ENCODE measurements around the gene HOXB8.
A peak's percentile ranks its signal among the peaks of the same experiment; 100 is the strongest.

The HOXB8 gene

DNA sequence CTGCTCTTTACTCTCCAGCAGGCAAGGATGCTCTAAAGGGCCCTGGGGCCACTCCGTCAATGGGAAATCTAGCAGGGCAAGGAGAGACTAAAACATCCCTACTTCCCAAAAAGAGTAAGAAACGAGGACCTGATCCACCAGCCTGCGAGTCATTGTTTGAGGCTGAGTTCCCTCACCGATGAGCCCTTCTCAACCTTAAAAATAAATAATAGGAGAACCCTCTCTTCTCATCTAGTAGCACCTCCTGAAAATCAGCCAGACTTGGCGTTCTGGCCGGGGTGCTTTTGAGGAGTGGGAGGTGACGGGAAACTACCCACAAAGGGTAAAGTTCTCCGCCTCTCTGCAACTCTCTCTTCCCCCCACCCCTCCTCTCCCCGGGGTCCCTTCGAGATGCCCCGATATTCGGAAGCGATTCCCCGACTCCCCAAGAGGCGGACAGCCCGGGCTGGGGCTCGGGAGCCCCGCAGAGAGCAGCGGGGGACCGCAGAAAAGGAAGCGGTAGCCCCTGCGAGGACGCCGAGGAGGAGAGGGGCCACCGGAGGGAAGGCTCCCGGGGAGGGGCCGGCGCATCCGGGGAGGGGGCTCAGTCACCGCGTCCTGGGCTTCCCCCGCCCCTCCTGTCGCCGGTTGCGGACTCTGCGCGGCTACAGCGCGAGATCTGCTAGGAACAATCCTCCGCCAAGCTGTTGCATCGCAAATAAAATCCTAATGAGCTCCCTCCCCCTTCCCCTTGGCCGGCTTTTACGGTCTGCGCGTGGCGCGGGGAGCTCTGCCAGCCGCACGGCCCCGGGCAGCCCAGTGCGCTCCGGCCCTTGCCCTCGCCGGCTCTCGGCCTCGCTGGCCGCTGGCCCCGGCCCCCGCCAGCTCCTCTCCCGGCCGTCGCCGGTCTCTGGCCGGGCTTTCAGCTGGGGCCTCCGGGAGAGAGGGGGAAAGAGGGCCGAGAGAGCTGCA lies 9.7 kb upstream of the HOXB8 start:
- no peak for DNase-seq (ENCODE audit: extremely low read depth in 1 of 2, low read depth in 1 of 2)

DNA sequence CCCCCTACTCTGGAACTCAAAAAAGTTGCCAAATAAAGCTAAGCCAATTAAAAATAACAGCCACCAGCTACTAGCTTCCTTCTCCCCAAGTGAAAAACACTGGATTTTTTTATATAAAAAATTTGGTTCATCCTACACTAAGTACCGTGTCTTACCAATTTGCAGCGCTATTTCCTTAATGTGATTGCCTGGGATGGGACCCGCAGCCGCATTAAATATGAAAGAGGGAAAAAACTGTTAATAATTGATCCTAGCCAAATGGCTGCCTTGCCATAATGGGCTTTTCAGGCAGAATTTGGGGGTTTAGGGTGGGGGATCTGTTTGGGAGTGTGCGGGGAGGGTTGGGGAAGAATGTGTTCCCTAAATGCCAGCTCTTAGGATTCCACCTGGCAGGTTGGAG lies 9.0 kb upstream of the HOXB8 start:
- DNase-seq (ENCODE audit: extremely low read depth in 1 of 2, low read depth in 1 of 2) = no peak

DNA sequence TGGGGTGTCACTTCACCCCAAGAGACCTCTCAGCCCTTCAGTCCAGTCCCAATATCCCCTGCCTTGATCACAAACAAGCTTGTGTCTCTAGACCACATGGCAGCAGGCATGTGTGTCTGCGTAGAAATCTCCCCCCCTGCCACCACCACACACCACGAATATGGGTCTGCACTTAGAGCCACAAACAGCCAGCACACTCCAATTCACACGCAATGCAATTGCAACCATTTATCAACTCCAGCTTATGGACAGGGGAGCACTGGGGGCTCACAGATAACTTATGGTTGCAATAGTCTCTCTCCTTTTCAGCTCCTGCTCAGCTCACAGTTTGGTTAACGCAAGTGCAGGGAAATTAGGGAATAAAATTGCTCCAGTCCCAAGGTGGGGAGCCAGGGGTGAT lies 8.5 kb upstream of the HOXB8 start:
- DNase-seq (ENCODE audit: extremely low read depth in 1 of 2, low read depth in 1 of 2) = no peak

DNA sequence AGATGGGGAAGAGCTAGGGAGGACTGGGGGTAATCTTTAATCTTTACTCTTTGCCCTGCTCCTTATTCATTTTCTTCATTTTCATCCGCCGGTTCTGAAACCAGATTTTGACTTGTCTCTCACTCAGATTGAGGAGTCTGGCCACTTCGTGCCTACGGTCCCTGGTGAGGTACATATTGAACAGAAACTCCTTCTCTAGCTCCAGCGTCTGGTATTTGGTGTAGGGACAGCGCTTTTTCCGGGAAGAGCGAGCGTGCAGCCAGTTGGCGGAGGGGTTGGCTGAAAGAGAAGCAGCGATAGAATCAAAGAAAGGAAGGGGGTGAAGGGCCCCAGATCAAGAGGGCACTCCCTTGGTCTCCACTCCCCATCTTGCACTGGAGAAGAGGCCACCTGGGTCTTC lies 7.8 kb upstream of the HOXB8 start:
- no peak for DNase-seq (ENCODE audit: extremely low read depth in 1 of 2, low read depth in 1 of 2)

DNA sequence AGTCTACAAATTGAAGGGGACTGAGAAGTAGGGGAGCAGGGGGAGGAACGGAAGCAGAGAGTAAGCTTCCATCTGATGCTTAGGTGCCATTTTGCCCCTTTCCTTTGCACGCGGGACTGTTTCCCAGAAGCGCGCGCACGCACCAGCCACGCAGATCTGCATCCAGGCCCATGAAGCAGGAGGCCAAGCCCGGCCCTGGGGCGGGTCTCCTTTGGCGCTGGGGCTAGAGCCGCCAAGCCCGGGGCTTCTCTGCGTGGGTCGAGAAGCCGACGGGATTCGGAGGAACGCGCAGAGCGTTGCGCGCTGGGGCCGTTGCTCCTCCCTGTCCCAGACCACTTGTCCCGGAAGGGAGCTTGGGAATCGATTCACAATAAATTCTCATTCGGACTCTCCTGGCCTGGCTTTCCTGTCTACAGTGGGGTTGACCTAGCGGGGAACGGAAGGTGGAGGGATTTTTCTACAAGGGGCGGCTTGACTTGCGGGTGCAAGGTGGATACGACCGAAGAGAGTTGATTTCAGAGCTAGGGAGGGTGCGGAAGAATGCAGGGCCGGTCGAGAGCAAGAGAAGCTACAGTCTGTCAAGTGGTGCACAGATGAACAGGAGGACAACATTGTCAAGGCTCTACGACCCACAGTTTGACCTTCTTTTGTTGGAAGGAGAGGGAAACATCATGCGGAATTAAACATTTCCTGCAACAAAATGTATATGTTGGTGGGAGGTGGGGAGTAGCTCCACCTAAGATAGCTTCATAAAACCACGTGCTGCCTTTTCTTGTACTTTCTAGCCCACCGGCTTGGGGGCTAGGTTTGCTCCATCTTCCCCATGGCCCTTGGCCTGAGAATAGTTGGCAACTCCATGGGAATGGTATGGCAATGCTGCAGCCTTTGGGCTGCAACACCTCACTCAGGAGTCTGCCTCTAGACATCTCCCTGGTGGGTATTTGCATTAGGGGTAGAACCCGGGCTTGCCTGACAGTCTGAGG lies 6.6 kb upstream of the HOXB8 start:
- no peak for DNase-seq (ENCODE audit: extremely low read depth in 1 of 2, low read depth in 1 of 2)

DNA sequence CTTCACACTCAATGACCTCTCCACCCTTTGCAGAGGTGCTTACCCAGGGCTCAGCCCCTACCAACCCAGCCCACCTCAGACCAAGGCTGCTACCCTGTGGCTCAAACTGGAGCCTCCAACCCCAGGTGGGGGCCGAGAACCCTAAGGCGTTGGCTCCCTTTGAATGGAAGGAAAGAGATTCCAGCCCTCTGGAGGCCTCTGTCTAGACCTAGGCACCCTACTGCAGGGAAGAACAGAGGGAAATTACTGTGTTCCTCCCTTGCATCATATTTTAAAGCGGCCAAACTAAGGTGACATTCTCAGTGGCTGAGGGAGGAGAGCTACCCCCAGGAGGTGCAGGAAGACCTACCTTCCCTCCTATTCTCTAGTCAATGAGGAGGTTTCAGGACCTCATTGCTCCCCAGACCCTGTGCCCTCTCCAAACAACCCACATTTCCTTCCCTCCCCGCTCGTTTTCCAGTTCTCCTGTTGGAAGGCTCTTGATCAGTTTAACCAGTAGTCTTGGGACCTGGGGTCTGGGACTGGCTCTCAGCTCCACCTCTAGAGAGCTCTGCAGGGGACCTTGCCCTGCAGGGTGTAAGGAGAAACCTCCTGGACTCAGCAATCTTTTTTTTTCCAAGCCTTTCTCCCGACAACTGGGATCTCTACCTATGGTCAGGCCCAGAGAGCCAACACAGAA lies 5.5 kb upstream of the HOXB8 start:
- no peak for DNase-seq (ENCODE audit: extremely low read depth in 1 of 2, low read depth in 1 of 2)

DNA sequence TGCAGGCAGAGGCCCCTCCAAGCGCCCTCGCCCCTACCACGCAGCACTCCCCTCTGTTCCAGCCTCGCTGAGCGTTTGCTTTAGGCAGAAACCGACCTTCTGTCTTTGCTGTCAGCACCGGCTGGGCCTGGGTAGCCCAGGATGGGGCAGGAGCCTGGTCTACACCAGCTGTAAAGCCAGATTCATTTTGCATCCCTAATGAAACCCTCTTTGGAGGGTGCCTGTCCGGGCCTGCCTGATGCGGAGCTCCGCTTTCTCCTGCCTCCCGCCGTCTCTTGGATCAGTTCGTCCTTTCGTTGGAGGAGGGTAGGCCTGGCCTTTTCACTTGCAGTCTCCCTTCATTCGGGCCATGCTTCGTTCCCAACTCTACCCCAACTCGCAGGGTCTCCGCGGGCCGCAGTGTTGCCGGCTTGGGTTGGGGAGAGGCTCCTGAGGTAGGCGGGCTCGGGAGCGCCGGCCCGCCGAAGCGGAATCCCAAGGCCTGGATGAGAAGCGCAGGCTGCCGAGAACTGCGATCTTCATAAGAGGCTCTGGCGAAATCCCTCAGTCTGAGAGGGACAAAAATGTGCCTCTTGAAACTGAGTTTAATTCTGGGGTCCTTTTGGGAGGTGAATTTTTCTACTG lies 4.8 kb upstream of the HOXB8 start:
- no peak for DNase-seq (ENCODE audit: extremely low read depth in 1 of 2, low read depth in 1 of 2)

DNA sequence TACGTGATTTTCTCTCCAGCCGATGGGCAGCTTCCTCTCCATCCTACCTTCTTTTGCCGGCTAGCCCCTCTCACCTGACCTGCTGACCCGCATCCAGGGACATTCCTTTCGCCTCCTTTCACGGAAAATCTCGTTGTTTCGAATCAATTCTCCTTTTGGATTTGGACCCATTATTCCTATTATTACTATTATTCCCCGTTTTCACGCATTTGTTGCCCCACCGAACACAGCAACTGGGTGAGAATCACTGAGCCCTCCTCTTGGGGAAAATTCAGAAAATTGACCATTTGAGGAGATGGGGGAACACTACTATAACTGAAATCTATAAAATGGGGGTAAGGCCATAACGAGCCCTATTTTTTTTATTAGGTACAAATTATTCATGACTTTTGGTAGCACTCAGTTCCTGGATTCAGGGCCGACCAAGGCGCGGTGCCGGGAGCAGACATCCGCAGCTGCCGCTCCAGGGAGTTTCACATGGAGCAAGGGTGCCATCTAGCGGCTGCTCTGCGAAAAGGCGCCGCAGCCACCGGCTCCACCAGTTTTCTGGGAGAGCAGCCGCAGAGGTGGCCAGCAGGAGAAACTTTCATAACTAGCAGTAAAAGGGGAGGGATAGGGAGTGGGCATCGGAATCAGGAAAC lies 3.3 kb upstream of the HOXB8 start:
- peak; percentile 62 to 77 for DNase-seq (ENCODE audit: extremely low read depth in 1 of 2, low read depth in 1 of 2)

DNA sequence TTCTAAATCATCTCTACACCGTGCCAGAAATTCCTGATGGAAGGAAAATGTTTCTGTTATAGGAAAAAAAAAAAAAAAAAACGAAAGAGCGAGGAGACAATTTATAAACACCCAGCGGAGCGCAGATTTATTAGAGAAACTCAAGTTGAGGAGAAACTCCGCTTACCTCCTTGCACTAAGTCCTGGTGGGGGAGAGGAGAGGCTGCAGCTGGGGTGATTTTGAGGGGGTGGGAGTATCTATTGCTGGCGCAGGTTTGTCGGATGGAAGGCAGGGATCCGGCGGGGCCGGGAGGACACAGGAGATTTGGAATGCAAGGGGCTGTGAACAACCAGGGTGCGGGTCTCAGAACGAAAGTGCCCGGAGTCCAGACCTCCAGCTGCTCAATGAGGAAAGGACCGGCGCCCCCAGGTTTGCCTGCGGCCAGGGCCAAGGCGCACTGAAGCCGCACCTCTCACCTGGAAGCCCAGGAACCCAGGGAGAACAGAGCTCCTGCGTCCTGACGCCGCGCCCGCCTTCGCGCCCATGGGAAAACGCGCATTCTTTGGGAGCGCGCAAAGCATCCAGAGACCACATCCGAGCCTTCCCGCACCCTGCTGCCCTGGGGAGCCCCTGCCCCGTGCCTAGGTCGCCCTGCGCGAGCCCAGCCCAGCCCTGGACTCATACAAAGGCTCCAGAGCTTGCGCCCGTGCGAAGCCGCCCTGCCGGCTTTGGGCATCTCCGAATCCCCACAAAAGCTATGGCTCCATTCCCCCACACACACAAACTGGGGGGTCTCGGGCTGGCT lies 2.6 kb upstream of the HOXB8 start:
- DNase-seq (ENCODE audit: extremely low read depth in 1 of 2, low read depth in 1 of 2) = no peak

DNA sequence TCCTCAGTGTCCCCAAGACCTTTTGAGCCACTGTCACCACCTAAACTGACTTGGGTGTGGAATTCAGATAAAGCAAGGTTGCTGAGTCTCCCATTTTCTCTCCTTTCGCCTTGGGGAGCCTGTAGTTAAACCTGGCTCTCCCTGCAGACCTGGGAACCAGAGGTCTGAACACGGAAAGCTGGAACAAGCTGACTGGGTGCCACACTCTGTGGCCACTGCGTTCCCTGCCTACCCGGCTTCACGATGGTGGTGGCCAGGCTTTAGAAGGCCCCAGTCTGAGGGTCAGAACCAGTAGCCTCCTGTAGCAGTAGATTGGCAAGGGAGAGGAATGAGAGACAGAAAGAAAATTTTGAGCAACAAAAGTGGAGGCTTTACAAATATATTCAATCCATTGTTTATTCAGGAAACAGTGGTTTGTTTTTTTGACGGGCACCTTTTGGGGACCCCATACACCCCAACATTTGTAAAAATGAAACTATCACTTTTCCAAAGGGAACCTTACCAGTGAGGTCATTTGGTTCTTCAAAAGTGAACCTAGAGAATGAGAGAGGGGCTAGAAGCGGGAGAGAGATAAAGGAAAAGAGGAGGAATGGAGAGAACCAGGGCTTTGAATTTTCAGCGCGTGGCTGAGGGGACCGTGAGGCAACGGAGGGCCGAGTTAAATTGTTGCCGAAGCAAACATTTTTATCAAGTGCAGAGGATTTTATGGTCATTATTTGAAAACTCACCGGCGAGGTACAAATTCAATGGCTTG lies 1.8 kb upstream of the HOXB8 start:
- DNase-seq (ENCODE audit: extremely low read depth in 1 of 2, low read depth in 1 of 2) = no peak

DNA sequence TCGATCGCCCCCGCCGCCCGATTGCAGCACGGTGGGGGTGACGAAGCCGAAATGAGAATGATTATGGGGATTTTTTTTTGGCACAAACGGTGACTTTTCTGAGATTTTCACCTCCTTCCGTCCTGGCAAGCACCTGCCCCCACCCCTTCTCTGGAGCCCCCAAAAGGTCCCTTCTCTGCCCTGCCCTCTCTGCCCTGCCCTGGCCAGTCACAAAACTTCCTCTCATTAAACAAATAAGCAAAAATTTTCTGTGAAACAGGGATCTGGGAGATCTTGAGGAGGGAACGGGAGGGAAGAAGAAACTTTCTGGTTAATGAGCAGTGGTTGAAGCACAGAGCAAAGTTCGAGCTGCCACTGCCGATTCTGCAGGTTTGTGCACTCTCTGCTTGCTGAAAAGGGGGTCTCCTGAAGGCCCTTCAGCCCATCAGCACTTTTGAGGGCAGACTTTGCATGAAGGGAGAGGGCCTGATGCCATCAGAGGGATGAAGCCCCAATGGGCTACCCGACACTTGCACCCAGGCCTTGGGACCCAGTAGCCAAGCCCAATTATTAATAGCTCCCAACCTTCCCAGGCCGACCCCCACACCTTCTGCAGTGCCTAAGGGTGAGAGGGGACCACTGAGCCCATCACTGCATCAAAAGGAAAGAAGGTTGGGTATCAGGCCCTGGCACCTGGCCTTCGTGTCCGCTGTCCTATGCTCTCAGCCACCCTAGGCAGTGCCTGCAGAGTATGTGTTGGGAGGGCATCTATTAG lies 1.0 kb upstream of the HOXB8 start:
- DNase-seq (ENCODE audit: extremely low read depth in 1 of 2, low read depth in 1 of 2) = no peak

DNA sequence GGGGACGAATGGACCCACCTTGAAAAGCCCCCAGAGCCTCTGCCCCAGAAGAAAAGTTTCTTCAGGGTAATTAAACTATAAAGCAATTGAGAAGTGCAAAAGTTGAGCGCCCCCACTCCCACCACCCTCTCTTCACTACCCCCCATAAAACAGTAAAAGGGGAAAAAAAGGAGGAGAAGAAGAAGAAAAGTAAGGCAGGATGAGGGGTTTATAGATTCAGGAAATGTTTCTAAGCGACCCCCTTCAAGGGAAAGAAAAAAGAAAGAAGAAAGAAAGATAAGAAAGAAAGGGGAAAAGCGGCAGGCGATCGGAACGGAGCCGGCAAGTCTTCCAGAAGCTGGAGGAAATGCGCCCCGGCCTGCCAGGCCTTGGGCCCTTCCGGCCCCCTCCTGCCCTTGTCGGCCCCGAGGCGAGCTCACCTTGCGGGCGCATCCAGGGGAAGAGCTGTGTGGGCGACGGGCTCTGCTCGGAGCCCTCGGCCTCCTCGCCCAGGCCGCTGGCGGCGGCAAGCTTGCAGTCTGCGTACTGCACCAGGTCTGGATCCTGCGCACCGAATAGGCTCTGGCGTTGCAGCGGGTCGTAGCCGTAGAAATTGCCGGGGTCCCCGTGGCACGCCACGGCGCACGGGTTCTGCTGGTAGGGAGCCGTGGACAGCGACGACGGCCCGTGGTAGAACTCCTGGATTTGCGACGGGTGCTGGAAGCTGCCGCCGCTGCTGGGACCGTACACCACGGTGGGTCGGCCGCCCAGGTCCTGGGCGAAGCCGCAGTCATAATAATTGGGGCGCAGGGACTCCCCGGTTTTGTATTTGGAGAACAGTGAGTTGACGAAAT lies 1.0 kb downstream of the HOXB8 start:
- DNase-seq (ENCODE audit: extremely low read depth in 1 of 2, low read depth in 1 of 2) = no peak

DNA sequence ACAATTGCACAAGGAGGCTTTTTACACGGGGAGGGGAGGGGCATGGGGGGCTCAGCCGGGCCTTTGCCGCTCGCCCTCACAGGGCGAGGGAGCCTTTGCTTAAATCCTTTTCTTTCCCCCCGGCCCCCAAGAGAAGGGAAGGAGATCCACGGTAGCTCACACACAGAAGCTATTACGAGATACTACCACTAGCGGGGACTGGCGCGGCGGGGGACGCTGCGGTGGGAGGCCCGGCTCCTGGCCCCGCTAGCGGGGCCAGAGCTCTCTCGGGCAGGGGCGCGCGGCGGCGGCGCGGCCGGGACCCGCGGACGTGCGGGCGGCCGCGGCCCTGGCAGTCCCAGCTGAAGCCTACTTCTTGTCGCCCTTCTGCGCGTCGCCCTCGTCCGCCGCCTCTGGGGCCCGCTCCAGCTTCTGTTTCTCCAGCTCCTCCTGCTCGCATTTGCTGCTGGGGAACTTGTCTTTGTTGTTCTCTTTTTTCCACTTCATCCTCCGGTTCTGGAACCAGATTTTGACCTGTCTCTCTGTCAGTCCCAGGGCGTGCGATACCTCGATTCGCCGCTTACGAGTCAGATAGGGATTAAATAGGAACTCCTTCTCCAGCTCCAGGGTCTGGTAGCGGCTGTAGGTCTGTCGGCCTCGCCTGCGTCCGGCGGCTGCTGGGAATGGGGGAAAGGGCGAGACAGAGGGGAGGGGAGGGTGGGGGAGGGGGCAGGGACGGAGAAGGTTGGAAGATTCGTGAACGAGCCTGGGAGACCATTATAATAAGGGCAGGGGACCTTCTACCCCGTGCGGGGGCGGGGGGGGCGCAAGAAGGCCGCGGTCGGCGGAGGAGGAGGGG lies 2.0 kb downstream of the HOXB8 start:
- no peak for DNase-seq (ENCODE audit: extremely low read depth in 1 of 2, low read depth in 1 of 2)

DNA sequence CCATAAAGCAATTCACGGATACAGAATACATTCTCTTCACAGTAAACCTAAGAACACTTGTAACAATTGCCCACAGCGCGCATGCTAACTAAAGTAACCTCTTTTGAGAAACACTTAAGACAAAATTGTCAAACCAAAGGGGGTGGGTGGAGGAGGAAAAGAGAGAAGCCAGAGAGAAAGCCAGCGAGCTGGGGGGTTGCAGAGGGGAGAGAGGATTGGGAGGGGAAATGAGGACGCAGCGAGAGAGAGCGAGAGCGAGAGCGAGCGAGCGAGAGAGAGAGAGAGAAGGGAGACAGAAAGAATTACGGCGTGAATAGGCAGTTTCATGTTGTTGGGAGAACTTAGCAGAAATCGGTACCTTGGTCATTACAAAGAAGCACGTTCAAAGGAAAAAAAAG lies 2.6 kb downstream of the HOXB8 start:
- no peak for DNase-seq (ENCODE audit: extremely low read depth in 1 of 2, low read depth in 1 of 2)

DNA sequence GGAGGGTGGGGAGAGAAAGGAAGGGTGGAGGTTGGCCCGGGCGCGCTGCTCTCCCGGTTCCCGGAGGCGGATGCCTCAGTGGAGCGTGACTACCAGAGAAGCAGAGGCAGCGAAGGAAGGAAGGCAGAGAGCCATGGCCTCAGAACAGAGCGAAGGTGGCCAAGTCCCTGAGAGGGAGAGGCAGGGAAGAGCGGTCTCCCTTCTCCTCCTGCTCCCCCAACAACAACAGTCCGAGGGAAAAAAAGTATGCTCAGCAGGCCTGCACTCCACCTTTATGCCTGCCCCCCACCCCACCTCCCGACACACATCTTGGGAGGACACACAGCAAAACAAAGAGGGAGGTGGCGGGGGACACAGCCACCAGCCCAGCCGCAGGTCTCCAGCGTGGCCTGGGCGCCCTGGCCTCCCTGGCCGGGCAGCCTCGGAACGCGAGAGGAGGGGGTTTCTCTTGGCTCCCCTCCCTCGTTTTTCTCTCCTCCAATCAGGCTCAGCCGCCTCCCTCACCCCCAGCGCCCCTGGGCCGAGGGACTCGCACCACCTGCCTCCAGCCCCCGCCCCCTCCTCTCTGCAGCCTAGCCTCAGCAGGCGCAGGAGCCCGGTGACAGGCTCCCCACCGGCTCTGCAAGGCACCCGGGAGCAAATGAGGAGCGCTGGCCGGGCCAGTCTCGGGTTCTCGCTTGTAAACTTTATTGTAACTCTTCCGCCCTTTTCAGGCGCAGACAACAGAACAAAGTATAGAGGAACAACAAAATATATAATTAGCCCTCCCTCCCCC lies 3.2 kb downstream of the HOXB8 start:
- no peak for DNase-seq (ENCODE audit: extremely low read depth in 1 of 2, low read depth in 1 of 2)

All from activated CD8-positive, alpha-beta memory T cell treated with anti-CD3 and anti-CD28 coated beads for 1 hour (primary cell).